Astrocyte of the hippocampus (primary cell): ENCODE measurements around the gene CDC25C.
"Not testable (repeated sequence)": the region's sequence is repeated elsewhere in the genome, so short reads cannot be mapped to it uniquely, and the experiment has no call there.

Experiments used
- DNase-seq: peaks from one replicate; pipeline ENCODE4 v3.0.0; 2011; ENCODE audit warnings: low read depth, low spot score

CDC25C gene

GRCh38 chr5:138346889-138347288, 15.3 kb upstream of the CDC25C start:
- DNase-seq, result no peak

DNA sequence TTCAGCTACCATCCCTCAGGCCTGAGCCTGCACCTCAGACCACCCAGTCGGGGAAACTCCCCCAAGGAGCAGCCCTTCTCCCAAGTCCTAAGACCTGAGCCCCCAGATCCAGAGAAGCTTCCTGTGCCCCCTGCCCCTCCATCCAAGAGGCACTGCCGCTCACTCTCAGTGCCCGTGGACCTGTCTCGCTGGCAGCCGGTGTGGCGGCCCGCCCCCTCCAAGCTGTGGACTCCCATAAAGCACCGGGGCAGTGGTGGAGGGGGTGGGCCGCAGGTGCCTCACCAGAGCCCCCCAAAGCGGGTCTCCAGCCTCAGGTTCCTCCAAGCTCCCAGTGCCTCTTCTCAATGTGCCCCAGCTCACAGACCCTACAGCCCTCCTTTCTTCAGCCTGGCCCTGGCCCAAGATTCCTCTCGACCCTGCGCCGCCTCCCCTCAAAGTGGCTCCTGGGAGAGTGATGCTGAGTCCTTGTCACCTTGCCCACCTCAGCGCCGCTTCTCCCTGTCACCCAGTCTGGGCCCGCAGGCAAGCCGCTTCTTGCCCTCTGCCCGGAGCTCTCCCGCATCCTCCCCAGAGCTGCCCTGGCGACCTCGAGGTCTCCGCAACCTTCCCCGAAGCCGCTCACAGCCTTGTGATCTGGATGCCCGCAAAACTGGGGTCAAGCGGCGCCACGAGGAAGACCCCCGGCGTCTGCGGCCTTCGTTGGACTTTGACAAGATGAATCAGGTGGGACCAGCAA, 13.5 kb upstream of the CDC25C start:
- DNase-seq, result no peak

DNA sequence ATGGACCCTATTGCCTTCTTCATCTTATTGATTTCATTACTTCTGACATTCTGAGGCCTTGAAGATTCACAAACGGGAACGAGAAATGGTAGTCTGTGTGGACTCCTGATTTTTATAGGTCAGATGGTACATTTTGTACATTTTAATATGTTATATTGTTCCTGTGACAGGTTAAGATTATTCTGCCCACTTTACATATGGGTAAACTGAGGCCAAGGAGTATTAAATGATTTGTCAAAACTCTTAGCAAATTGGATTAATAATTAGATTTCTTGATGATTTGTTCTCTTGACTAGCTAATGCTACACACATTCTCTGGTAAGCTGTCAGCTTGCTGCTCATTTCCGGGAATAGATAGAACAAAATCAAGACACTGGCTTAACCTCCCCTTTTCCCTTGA, 8.4 kb upstream of the CDC25C start:
- DNase-seq, result no peak

GRCh38 chr5:138339464-138339863, 7.9 kb upstream of the CDC25C start:
- no peak for DNase-seq

DNA sequence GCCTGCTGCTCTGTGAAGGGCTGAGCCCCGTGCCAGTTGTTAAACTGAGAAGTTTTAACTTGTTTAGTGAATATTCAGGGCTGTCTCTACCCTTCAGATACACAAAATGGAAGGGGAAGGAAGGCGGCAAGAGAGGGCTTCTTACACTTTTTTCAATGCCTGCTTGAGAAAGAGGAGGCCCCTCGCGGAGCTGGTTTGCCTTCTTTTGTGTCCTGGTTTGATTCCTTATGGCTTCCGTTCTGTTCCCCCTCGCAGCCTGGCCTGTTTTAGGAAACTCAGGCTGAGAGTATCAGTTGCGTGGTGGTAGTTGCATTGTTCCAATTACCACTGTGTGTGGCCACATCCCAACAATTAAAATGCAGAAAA, 7.5 kb upstream of the CDC25C start:
- peak; percentile 43 for DNase-seq

DNA sequence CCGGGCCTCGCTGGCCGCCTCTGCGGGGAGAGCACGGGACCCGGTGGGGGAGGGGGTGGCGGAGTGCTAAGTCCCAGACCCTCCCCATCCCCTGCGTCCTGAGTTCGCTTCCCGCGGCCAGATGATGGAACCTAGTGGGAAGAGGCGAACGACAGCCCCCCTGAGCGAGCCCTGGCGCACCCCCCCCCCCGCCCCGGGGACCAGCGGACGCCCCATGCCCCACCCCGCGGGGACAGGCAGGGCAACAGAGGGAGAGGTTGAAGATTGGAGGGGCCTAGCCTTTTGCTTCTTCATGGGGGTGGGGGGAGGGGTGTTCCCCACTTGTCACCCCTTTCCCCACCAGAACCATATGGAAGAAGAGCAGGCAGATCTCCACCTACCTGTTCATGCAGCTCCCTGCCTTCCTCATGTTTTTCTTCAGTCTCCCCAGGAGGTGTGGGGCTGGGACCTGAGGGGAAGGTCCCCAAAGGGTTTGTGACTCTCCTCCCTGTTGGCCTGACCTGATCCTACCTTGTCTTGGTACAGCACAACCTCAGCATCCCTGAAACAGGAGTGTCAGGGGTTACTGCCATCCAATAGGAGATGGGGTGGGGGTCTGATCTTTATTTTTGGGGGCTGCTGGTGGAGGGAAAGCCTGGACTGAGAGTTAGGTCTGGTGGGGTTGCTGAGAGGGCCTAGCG, 6.9 kb upstream of the CDC25C start:
- no peak for DNase-seq

GRCh38 chr5:138337685-138338410, 6.2 kb upstream of the CDC25C start, which contains the start of gene FAM53C:
TSS of gene FAM53C (plus strand) at chr5:138338266. CDS start at chr5:138341336, 3,070 bp downstream.
- peak; percentile 97 for DNase-seq

GRCh38 chr5:138336952-138337684, 5.5 kb upstream of the CDC25C start:
- DNase-seq, result no peak

DNA sequence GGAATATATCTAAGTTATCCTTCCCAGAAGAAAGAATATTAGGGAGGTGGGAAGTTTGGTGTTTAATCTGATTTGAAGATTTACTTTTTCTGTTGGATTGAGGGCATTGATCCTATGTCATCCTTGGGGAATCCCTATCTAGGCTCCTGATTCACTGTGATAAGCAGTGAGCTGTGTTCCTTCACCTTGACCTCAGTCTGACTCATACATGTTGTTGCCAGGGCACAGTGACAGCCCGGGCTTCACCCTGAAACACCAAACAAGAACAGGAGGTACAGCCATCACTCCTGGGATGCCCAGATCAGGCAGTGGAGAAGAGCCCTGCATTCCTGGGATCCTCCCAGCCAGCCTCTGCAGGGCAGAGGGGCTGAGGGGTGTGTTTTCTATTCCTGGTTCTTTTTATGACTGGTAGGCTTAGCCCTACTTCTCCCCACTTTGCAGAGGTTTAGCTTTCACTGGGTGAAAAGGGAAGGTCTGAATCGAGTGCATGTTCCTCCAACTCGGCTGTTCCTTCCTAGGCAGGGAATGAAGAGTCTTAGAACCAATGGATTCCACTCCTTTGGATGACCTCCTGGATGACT, 3.4 kb upstream of the CDC25C start:
- no peak for DNase-seq

- DNase-seq, result no peak
These were observed 673 bp downstream of the CDC25C start for GRCh38 chr5:138330813-138331448.

GRCh38 chr5:138318211-138318610, 13.4 kb downstream of the CDC25C start:
- not testable (repeated sequence) for DNase-seq

DNA sequence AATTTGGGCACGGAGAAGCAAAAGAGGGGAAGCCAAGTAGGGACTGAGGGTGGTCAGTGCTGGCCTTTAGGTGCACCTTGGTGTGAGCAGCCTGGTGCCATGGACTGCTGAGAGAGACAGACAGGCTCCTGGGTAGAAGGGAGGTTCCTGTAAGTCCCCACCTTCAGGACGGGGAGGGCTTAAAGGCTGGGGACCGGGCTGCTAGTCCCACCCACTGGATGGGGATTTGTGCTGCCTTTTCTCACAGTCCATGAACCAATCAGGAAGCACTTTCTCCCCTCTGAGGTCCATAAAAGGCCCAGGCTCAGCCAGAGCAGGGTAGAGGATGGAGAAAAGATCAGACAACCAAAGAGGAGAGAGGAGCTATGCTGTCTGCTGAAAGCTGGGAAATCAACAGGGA, 15.2 kb downstream of the CDC25C start:
- DNase-seq, result no peak

DNA sequence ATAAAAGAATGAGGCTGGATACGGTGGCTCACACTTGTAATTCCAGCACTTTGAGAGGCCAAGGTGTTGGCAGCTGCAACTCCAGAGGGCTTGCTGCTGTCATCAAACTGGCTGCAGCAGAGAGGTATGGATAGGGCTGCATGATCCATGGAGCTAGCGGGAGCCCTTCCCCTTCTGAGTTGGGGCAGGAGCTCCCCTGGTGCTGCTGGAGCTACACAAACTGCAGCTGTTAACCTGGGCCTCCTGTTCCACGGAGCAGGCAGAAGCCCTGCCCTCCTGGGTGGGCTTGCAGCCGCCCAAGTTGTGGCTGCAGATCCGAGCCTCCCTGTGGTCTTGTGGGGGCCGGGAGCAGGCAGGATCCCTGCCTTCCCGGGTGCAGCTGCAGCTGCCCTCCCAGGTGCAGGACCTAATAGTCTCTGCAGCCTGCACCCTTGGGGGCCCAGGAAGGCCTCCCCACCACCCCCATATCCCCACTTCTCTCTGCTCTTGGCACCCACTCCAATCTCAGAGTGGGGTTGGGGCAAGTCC, 15.8 kb downstream of the CDC25C start:
- no peak for DNase-seq

- DNase-seq, result peak; percentile 11
These were observed 25.8 kb downstream of the CDC25C start for GRCh38 chr5:138305797-138306196.

GRCh38 chr5:138303372-138303771, 28.2 kb downstream of the CDC25C start:
- DNase-seq, result peak; percentile 28

GRCh38 chr5:138289296-138289695, 42.3 kb downstream of the CDC25C start:
- no peak for DNase-seq

DNA sequence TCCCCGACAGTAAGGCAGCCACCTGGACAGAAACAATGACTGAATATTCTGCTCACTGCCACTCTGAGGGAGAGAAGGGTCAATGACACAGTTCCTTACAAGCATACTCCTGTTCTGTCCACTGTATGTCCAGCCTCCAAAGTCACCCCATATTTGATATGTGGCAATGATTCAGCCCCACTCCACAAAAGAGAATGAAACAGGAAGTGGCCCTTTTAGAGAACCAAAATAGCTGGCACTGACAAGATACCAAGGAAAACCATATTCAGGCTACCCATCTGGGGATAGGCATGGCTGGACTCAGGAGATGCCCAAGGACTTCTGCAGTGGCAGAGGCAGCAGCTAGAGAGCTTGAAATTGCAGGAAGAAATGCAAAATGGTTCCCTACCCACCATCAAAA, 44.4 kb downstream of the CDC25C start:
- no peak for DNase-seq

DNA sequence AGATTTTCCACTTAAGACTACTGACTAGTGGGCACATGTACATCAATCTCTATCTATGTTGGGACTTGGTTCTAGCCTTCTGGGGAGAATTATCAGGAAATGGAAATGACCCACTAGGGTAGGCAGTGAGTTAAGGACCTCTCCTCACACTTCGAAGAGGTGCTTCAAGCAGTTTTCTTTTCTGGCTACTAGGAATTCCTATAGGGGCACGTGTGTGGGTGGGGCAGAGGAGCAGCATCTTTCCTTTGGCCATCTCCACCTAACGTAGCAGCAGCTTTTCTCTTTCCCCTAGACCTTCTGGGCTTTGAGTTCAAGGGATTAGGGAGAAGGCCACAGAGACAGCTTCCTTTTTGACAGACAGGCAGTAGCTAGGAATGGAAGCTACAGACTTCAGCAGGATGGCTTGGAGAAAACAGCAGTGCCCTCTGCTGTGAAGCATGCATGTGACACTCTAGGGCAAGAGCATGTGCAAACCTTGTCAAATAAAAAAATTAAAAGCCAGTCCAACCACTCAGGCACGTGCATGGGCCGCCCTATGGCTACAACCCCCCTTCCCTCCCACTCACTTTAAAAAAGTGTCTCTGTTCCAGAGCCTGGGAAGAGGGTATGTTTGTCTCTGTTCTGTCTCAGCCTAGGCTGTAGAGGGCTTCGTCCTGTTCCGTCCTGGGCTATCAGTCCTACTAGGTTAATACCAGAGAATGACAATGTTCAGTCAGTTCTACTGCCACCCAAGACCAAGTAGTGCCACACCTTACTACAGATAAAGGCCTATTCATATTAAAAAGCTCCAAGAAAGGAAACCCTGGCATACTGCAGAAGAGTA, 48.5 kb downstream of the CDC25C start:
- peak; percentile 78 for DNase-seq

DNA sequence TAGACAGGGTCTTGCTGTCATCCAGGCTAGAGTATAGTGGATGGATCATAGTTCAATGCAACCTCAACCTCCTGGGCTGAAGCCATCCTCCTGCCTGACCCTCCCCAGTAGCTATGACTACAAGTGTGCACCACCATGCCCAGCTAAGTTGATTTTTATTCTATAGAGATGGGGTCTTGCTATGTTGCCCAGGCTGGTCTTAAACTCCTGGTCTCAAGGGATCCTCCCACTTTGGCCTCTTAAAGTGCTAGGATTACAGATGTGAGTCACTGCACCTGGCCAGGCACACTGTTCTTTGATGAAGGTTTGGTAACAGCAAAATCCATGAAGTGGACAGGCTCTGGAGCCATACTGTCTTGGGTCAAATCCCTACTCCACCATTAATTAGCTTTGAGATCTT, 50.7 kb downstream of the CDC25C start:
- DNase-seq, result no peak
